GM19397 (cell line): ENCODE data around the gene YTHDC1.

Source experiments
- ATAC-seq: cut with Tn5 transposase; IDR thresholded peaks from one replicate; pipeline ENCODE4 v1.9.1; 2021; ENCODE audit warnings: mild to moderate bottlenecking, moderate library complexity; ENCODE audit not compliant: unreplicated experiment

Gene YTHDC1

GRCh38 chr4:68360231-68360968 lies 10.5 kb upstream of the YTHDC1 start:
- no peak for ATAC-seq

DNA sequence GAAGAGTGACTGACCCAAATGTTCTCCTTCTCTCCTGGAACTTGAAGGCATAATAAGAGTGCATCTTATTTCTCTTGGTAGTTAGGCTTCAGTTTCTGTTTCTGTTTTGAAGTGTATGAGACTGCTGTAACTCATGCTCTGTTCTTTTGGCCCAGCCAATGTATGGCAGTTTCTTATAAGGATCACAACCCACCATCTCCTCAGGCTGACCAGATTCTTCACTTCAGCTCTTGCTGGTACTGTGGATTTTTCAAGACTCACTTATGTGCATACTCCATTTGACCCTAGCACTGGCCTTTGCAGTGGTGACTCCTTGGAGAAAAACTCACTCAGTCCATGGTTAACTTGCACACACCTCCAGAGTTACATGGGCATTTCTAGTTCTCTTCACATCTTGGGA lies 9.6 kb upstream of the YTHDC1 start:
- peak; percentile 67 for ATAC-seq

GRCh38 chr4:68358988-68359387 lies 9.1 kb upstream of the YTHDC1 start:
- ATAC-seq: no peak

- ATAC-seq: no peak
Measured at GRCh38 chr4:68352791-68353190, 2.9 kb upstream of the YTHDC1 start.

- ATAC-seq: no peak
Measured at GRCh38 chr4:68349279-68349648, 626 bp downstream of the YTHDC1 start.

DNA sequence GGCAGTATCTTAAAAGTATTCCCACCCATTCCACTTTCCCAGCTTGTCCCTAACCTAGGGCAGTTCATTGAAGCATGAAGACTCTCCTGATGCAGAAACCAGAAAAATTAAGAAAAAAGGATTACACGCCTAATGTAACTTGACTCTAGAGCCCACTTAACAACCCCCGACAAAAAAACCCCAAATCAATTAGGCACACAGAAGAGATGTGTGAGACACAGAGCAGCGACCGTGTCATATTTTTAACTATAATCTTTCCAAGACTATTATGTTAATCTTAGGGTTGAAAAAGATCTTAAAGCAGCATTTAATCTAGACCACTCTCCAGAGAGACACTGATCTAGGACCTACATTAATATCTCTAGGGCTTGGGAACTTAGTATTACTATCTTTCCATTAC lies 1.3 kb downstream of the YTHDC1 start:
- ATAC-seq: no peak

- no peak for ATAC-seq
Measured at GRCh38 chr4:68347845-68348244, 2.0 kb downstream of the YTHDC1 start.

DNA sequence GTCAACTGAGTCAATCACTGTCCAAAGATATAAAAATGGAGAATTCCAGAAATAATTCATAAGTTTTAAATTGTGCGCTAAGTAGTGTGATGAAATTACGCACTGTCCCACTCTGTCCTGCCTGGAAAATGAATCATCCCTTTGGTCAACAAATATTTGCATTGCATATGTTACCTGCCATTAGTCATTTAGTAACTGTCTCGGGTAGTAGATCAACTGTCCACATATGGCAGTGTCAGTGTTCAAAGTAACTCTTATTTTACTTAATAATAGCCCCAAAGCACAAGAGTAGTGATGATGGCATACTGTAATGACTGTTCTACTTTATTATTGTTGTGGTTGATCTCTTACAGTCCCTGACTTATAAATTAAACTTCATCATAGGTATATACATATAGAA lies 3.4 kb downstream of the YTHDC1 start:
- ATAC-seq: no peak

GRCh38 chr4:68344785-68345184 lies 5.1 kb downstream of the YTHDC1 start:
- no peak for ATAC-seq

GRCh38 chr4:68344049-68344448 lies 5.8 kb downstream of the YTHDC1 start:
- no peak for ATAC-seq

GRCh38 chr4:68342134-68342533 lies 7.8 kb downstream of the YTHDC1 start:
- ATAC-seq: no peak

DNA sequence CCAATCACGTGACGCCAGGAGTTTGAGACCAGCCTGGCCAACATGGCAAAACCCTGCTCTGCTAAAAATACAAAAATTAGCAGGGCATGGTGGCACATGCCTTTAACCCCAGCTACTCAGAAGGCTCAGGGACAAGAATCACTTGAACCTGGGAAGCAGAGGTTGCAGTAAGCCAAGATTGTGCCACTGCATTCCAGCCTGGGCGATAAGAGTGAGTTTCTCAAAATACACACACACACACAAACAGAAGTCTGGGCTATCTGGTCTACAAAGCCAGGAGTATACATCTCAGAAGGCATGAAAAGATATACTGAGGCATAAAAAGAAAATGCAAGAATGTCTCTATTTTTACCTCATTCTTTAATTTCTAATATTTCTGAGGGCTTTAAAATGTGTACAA lies 11.3 kb downstream of the YTHDC1 start:
- no peak for ATAC-seq

GRCh38 chr4:68337522-68337921 lies 12.4 kb downstream of the YTHDC1 start:
- no peak for ATAC-seq

DNA sequence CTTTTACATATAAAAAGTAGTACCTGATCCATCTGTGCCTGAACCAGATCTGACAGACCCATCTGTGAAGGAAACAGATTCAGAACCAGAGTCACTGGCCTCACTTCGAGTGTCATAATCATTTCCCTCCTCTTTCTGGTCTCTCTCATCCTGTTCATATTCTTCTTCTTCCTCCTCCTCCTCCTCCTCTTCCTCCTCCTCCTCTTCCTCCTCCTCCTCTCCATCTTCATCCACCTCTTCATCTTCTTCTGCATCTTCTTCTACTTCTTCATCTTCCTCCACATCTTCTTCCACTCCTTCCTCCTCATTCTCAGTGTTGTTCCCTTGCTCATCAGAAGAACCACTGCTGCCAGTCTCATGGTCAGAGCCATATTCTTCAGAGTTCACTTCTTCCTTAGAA lies 12.9 kb downstream of the YTHDC1 start:
- ATAC-seq: no peak

DNA sequence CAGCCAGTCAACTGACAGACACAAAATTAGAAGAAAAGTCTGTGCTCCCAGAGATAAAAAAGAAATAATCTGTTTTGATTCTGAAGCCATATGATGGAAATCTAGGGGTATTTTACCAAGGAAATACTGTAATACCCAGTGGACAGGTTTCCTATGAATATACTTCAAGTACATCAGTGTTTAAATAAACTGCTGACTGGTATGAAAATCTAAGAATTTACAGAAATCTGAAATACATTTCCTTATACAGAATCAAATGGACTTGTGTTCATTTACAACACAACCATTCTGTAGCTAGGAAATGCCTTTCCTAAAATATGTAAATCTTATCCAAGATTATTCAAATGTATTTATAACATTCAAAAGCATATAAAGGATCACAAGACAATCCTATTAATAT lies 13.4 kb downstream of the YTHDC1 start:
- ATAC-seq: no peak

GRCh38 chr4:68326141-68326540 lies 23.7 kb downstream of the YTHDC1 start:
- ATAC-seq: no peak

- no peak for ATAC-seq
Measured at GRCh38 chr4:68324519-68325262, 25.2 kb downstream of the YTHDC1 start.

DNA sequence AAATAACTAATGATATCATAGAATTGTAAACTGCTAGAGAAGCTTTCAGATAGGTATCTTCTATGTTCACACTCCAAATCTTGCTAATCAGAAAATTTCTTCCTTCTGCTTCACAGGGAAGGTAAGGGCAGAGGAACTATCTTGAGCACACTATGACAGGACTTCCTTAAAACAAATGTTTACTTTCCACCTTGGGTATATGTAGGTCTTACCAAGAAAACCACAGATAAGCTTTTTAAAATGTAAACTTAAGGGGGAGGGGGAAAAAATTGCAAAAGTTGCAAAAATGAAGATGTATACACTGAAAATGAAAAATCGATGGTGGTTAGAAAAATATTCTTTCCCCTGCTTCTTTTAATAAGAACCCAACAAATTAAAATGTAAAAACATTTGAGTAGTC lies 30.9 kb downstream of the YTHDC1 start:
- no peak for ATAC-seq

- no peak for ATAC-seq
Measured at GRCh38 chr4:68316193-68316969, 33.5 kb downstream of the YTHDC1 start.

DNA sequence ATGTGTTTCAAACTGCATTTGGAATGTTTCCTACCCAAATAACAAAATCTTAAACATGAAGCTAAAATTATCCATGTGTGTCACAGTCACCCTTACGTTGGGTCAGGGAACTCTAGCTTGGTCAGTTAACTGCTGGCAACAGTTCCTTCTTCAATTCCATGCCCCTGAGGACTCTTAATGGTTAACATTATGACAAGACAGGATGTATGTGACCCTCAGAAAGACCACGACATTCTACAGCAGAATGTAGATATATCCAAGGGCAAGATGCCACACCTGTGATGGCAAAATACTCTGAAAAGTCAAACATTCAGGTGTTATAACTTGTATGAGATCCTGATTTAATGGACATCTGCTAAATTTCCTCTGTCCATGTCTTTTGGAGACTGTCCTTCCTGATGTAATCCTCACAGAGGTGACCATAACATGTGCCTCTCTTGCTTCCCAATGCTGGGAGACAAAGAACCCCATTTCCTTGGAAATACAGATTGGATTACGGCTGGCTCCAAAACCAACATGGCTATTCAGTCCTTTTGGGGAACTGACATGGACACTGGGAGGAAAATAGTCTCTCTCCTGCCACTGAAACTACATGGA lies 39.1 kb downstream of the YTHDC1 start:
- no peak for ATAC-seq

DNA sequence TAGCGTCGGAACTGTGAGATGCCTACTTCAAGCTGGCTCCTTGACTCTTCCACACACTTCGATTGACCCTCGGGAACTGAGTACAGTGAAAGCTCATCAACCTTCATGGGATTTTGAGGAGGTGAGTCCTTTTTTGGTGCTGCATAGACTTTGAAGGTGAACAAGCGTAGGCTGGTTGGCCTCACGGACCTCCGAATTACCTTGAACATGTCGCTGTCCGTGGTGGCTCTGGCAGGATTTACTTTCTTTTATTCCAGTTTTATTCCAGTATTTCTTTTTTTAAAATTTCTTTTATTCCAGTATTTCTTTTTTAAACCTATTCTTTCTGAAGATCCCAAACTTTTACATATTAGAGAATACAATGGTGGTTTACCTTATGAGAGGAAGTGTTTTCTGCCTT lies 45.2 kb downstream of the YTHDC1 start:
- ATAC-seq: no peak
